Muscle layer of colon (tissue), 2 donors: Measurements from ENCODE around the gene ULBP1.
"Not testable (repeated sequence)": the region's sequence is repeated elsewhere in the genome, so short reads cannot be mapped to it uniquely, and the experiment has no call there.

Experiments
- H3K27ac ChIP-seq: one replicate; pipeline ENCODE4 v1.7.0; 2013; ENCODE audit warnings: low read depth, mild to moderate bottlenecking, low read length, moderate library complexity
- H3K27me3 ChIP-seq, 2 donors: one replicate each; pipeline ENCODE4 v1.7.0; 2013; ENCODE audit warnings: low read length in 2 of 2, mild to moderate bottlenecking in 2 of 2; ENCODE audit not compliant: insufficient read depth in 2 of 2, control insufficient read depth in 1 of 2
- H3K36me3 ChIP-seq: one replicate; pipeline ENCODE4 v1.7.0; 2013; ENCODE audit warnings: mild to moderate bottlenecking, low read length; ENCODE audit not compliant: insufficient read depth
- H3K4me1 ChIP-seq: one replicate; pipeline ENCODE4 v1.7.0; 2013; ENCODE audit warnings: mild to moderate bottlenecking, low read length; ENCODE audit not compliant: insufficient read depth
- H3K4me3 ChIP-seq, 2 donors: one replicate each; pipeline ENCODE4 v1.7.0; 2013; ENCODE audit warnings: low read length in 2 of 2, low read depth in 1 of 2, mild to moderate bottlenecking in 1 of 2, moderate library complexity in 1 of 2
- H3K9ac ChIP-seq: one replicate; pipeline ENCODE4 v1.7.0; 2013; ENCODE audit warnings: low read length
- H3K9me3 ChIP-seq: one replicate; pipeline ENCODE4 v1.7.0; 2013; ENCODE audit warnings: mild to moderate bottlenecking, low read length
- donor health status: abdominal sarcoma.
- donor health status: Adenocarcinoma of cecum.

ULBP1 gene

GRCh38 chr6:149934249-149935156 lies 29.2 kb upstream of the ULBP1 start:
- peaks cover 13% of the 10 kb centered on the region for H3K4me1 ChIP-seq
- H3K27me3 ChIP-seq, result peaks cover 77 to 78% of the 10 kb centered on the region in 2 donors
- no peak overlapping the region for H3K4me3 ChIP-seq
- H3K27ac ChIP-seq, result no peak overlapping the region
- H3K36me3 ChIP-seq, result no peaks in the 10 kb centered on the region
- H3K9me3 ChIP-seq, result no peaks in the 10 kb centered on the region
- no peak overlapping the region for H3K9ac ChIP-seq

- peaks cover 79 to 81% of the 10 kb centered on the region in 2 donors for H3K27me3 ChIP-seq
- H3K4me3 ChIP-seq, result no peak overlapping the region
- H3K9ac ChIP-seq, result no peak overlapping the region
- no peaks in the 10 kb centered on the region for H3K36me3 ChIP-seq
- H3K4me1 ChIP-seq, result peaks cover 13% of the 10 kb centered on the region
- no peak overlapping the region for H3K27ac ChIP-seq
- H3K9me3 ChIP-seq, result no peaks in the 10 kb centered on the region
Measured at GRCh38 chr6:149935246-149935645, 28.5 kb upstream of the ULBP1 start.

GRCh38 chr6:149935668-149936067 lies 28.1 kb upstream of the ULBP1 start:
- Histone ChIP-seq H3K36me3 (no peaks in the 10 kb centered on the region), H3K27me3 (peaks cover 82 to 83% of the 10 kb centered on the region in 2 donors), H3K4me3 (no peak overlapping the region), H3K9me3 (no peaks in the 10 kb centered on the region), H3K9ac (no peak overlapping the region), H3K27ac (no peak overlapping the region), H3K4me1 (peaks cover 13% of the 10 kb centered on the region)

GRCh38 chr6:149936743-149937142 lies 27.0 kb upstream of the ULBP1 start:
- no peak overlapping the region for H3K9ac ChIP-seq
- no peaks in the 10 kb centered on the region for H3K9me3 ChIP-seq
- H3K4me3 ChIP-seq, result no peak overlapping the region
- peaks cover 13% of the 10 kb centered on the region for H3K4me1 ChIP-seq
- H3K27me3 ChIP-seq, result peaks cover 81 to 83% of the 10 kb centered on the region in 2 donors
- H3K36me3 ChIP-seq, result no peaks in the 10 kb centered on the region
- H3K27ac ChIP-seq, result no peak overlapping the region

- Histone ChIP-seq H3K4me3 (peak overlapping the region in 1 of 2 donors; percentile 44), H3K4me1 (peaks cover 13% of the 10 kb centered on the region), H3K27me3 (peaks cover 83 to 86% of the 10 kb centered on the region in 2 donors)
- not testable (repeated sequence) for H3K9me3 ChIP-seq, H3K9ac ChIP-seq, H3K27ac ChIP-seq, H3K36me3 ChIP-seq
Measured at GRCh38 chr6:149938013-149938570, 25.7 kb upstream of the ULBP1 start.

- Histone ChIP-seq H3K4me1 (peaks cover 13% of the 10 kb centered on the region), H3K36me3 (no peaks in the 10 kb centered on the region), H3K4me3 (peak overlapping the region; percentile 44 to 46), H3K9ac (no peak overlapping the region), H3K27me3 (peaks cover 77 to 80% of the 10 kb centered on the region in 2 donors), H3K27ac (no peak overlapping the region), H3K9me3 (no peaks in the 10 kb centered on the region)
Measured at GRCh38 chr6:149938571-149939355, 25.0 kb upstream of the ULBP1 start.

GRCh38 chr6:149939356-149939648 lies 24.4 kb upstream of the ULBP1 start:
- Histone ChIP-seq H3K4me1 (peaks cover 13% of the 10 kb centered on the region), H3K36me3 (no peaks in the 10 kb centered on the region), H3K27ac (no peak overlapping the region), H3K27me3 (peaks cover 74 to 80% of the 10 kb centered on the region in 2 donors), H3K9me3 (no peaks in the 10 kb centered on the region), H3K9ac (no peak overlapping the region), H3K4me3 (no peak overlapping the region)

GRCh38 chr6:149939909-149940671 lies 23.7 kb upstream of the ULBP1 start:
- Histone ChIP-seq H3K9me3 (no peaks in the 10 kb centered on the region), H3K4me3 (no peak overlapping the region), H3K27me3 (peaks cover 66 to 72% of the 10 kb centered on the region in 2 donors), H3K4me1 (peaks cover 13% of the 10 kb centered on the region), H3K27ac (no peak overlapping the region), H3K36me3 (no peaks in the 10 kb centered on the region), H3K9ac (no peak overlapping the region)

GRCh38 chr6:149940672-149940982 lies 23.1 kb upstream of the ULBP1 start:
- H3K9ac ChIP-seq, result no peak overlapping the region
- H3K27me3 ChIP-seq, result peaks cover 60 to 66% of the 10 kb centered on the region in 2 donors
- H3K36me3 ChIP-seq, result no peaks in the 10 kb centered on the region
- H3K4me1 ChIP-seq, result peaks cover 13% of the 10 kb centered on the region
- no peak overlapping the region for H3K4me3 ChIP-seq
- H3K9me3 ChIP-seq, result no peaks in the 10 kb centered on the region
- no peak overlapping the region for H3K27ac ChIP-seq

GRCh38 chr6:149941583-149942460 lies 21.9 kb upstream of the ULBP1 start, which contains the start of gene ULBP2:
Gene ULBP2, plus strand, starts transcription at chr6:149942014. Its CDS starts 59 bp downstream, at chr6:149942073.
- H3K36me3 ChIP-seq, result no peaks in the 10 kb centered on the region
- no peak within 1 kb of the TSS for H3K27ac ChIP-seq
- H3K27me3 ChIP-seq, result peaks cover 48 to 57% of the 10 kb centered on the region in 2 donors
- H3K4me3 ChIP-seq, result peak within 1 kb of the TSS; percentile 29 to 47
- no peaks in the 10 kb centered on the region for H3K9me3 ChIP-seq
- no peak within 1 kb of the TSS for H3K9ac ChIP-seq
- H3K4me1 ChIP-seq, result peaks cover 13% of the 10 kb centered on the region
